Smooth muscle cell of the brain vasculature (primary cell): ENCODE results near the gene COBLL1.
"Not testable (repeated sequence)": the region's sequence is repeated elsewhere in the genome, so short reads cannot be mapped to it uniquely, and the experiment has no call there.

Source experiments
- DNase-seq: peaks from one replicate; pipeline ENCODE4 v3.0.0-alpha.2; 2012; ENCODE audit warnings: low read depth, low spot score

The COBLL1 gene

GRCh38 chr2:164841719-164842623 is at the start of gene COBLL1:
Gene COBLL1 (minus strand): TSS chr2:164841823. CDS start chr2:164841196, 627 bp downstream.
- DNase-seq: no peak

- no peak for DNase-seq
These were observed 48.9 kb upstream of the COBLL1 start for GRCh38 chr2:164890544-164890943.

- no peak for DNase-seq
These were observed 47.0 kb upstream of the COBLL1 start for GRCh38 chr2:164888592-164888991.

GRCh38 chr2:164887434-164888144 is 46.0 kb upstream of the COBLL1 start:
- no peak for DNase-seq

GRCh38 chr2:164882276-164882675 is 40.7 kb upstream of the COBLL1 start:
- DNase-seq: no peak

GRCh38 chr2:164881524-164881923 is 39.9 kb upstream of the COBLL1 start:
- no peak for DNase-seq

- no peak for DNase-seq
These were observed 38.4 kb upstream of the COBLL1 start for GRCh38 chr2:164879901-164880535.

- no peak for DNase-seq
These were observed 36.3 kb upstream of the COBLL1 start for GRCh38 chr2:164877927-164878326.

GRCh38 chr2:164877169-164877568 is 35.5 kb upstream of the COBLL1 start:
- no peak for DNase-seq

- no peak for DNase-seq
These were observed 33.9 kb upstream of the COBLL1 start for GRCh38 chr2:164875334-164876205.

GRCh38 chr2:164873210-164873908 is 31.7 kb upstream of the COBLL1 start:
- no peak for DNase-seq

- no peak for DNase-seq
These were observed 29.8 kb upstream of the COBLL1 start for GRCh38 chr2:164871404-164871803.

- DNase-seq: no peak
These were observed 27.8 kb upstream of the COBLL1 start for GRCh38 chr2:164869420-164869772.

GRCh38 chr2:164868563-164869419 is 27.2 kb upstream of the COBLL1 start:
- no peak for DNase-seq

GRCh38 chr2:164867779-164868397 is 26.3 kb upstream of the COBLL1 start:
- no peak for DNase-seq

- DNase-seq: not testable (repeated sequence)
These were observed 24.8 kb upstream of the COBLL1 start for GRCh38 chr2:164866381-164866780.

- DNase-seq: no peak
These were observed 19.0 kb upstream of the COBLL1 start for GRCh38 chr2:164860694-164861042.

- DNase-seq: not testable (repeated sequence)
These were observed 18.5 kb upstream of the COBLL1 start for GRCh38 chr2:164859906-164860693.
